ENCODE results near the gene SLC6A20.

Gene SLC6A20

DNA sequence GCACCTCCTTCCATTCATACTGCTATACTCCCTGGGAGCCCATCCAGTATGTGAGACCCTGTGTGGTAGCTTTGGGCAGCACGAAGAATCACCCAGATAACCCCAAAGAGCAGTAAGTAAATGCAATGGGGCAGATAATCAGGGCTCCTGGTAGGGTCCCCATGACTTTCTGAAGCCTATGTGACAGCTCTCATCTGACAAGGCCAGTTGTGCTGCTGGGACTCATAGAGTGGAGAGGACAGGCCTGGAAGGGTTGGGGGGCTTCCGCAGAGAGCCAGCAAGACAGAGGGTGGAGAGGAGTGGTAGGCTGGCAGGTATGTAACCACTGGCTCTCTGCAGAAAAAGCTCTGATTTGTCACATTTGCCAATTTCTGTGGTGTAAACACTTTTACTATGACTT, 3.2 kb upstream of the SLC6A20 start:
- DNase-seq: no peak

DNA sequence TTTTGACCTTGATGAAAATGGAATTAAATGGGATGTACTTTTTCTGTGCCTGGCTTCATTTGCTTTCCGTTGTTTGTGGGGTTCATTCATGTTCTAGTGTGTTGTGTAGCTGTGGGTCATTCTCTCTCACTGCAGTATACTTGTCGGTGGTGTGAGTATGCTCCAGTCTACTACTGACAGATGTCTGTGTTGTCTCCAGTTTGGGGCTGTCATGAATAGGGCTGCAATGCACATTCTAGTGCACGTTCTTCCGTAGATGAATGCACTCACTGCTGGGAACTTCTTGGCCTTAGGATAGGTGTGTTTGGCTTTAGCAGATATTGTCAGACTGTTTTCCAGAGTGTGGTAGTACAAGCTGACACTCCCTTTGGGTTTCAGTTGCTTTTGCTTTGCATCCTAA, 1.7 kb upstream of the SLC6A20 start:
- no peak for DNase-seq

DNA sequence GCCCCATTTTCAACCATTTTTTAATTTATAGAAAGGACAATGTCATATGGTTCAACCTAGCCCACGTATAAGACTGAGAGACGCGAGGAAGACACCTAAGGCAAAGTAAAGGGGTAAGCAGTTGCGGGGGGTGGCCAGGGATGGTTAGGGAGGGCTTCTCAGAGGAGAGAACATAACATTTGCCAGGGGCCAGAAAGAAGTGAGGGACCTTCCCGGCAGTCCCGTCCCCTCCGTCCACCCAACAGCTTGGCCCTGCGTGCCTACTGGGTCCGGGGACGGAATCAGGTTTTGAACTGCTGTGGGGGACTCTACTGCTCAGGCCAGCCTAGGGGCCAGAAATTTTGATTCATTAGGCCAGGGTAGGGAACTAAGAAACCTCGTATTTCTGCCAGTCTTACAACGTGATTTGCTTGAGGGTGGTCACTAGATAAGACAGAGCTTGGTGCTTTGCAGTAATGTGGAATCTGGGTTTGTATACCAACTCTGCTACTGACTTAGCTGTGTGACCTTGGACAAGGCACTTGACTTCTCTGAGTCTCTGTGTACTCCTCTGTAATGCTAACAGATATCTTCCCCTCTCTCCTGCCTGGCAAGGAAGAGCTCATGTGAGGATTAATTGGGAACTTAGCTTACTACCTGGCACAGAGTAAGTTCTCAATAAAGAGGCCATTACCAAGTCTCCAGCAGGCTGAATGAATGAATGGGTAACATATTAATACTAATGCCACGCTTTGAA, 734 bp upstream of the SLC6A20 start:
- DNase-seq: no peak

DNA sequence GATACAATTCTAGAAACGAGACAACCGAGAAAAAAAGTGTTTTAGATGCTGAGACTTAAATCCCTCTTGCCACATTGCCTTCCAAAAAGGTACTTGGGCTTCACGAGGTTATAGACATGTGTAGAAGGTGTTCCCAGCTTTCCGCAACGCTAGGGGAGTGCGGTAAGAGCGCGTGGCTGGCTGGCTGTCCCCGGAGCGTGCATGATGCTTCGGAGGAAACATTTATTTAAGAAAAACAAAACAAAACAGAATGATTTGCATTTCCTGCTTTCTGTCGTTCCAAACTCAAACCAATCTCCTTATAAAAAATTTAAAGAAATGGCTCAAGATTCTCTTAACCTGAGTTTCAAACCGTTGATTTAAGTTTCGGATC, 841 bp downstream of the SLC6A20 start:
- no peak for DNase-seq

DNA sequence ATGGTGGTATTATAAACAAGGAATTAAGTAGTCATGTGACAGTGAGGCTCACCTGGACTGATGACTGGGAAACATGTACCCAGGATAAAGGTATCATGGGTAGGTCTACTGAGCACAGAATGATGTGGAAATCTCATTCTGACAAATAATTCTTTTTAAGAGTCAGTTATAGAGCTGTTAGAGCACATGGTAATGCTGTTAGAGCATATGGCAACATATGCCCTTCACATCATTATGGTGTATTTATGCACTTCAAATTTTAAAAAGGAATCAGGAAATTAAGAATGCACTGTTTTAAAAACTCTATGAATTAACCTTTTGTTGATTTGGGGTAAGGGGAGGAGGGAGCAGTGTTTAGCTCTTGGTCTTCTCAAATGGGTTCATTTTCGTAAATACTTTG, 1.7 kb downstream of the SLC6A20 start:
- no peak for DNase-seq

DNA sequence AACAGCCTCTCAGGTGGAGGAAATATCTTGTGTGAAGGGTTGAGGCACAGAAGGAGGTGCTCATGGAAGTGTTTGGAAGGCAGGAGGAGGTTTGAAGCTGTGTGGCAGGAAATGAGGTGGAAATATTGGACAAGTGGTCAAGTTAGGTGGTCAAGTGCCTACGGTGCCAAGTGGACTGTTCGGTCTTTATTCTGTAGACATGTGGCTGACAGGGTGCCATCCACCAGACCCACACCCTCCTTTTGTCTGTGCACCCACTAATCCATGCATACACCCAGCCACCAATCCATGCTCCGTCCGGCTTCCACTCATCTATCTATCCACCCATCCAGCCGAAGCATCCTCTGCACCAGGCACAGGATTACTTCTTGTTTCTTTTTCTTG, 2.2 kb downstream of the SLC6A20 start:
- DNase-seq: no peak

DNA sequence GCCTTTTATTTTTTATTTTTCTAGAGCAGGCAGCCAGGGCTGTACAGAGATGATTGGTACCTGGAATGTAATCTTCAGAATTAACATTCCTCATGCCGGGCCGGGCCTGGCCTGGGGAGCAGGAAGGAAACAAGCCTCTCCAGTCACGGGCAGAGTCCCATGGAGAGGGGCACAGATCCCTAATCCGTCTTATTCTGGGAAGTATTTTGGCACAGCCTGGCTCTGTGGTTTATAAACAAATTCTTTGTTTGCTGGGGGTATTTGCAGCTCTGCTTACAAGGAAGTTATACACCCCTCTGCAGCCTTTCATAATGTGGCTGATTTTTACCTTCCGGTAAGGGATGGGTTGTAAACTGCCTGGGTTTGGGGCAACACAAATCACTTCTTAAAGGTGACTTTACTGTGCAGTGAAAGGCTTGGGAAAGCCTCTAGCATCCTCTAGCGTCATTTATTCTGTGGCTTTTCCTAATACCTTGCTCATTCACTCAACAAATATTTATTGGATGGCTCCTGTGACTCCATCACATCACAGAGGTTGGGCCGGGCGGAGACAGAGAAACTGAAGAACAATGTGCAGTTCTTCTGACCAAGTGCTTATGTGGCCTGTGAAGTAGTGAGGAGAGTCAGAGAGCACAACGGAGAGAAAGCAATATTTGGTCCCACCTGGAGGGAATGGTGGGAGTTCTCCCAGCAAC, 2.7 kb downstream of the SLC6A20 start:
- DNase-seq: no peak

DNA sequence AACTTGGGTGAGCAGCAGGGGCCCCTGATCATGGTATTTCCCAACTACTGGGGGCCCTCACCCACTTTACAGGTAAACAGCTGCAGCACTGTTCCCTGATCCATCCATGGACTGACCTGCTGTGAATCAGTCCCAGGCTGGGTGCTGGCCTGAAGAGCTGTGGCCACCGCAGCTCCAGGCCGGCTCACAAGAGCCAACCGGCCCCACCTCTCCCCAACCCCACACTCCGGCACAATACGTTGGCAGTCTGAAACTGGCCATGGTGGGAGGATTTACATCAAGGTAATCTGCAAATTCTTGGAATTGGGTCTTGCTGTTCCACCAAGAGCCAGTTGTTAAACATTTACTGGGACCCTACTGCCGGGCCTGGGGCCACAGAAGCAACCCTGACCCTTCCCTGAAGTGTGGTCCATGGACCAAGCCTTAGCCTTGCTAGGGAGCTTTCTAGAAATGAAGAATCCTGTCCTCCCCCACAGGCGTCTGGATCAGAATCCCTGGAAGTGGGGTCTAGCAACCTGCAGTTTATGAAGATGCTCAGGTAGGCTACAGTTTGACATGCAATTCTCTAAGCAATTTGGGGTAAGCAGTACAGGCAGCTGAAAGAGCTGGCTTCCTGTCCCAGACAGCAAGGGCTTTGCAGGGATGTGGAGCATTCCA, 3.7 kb downstream of the SLC6A20 start:
- no peak for DNase-seq

DNA sequence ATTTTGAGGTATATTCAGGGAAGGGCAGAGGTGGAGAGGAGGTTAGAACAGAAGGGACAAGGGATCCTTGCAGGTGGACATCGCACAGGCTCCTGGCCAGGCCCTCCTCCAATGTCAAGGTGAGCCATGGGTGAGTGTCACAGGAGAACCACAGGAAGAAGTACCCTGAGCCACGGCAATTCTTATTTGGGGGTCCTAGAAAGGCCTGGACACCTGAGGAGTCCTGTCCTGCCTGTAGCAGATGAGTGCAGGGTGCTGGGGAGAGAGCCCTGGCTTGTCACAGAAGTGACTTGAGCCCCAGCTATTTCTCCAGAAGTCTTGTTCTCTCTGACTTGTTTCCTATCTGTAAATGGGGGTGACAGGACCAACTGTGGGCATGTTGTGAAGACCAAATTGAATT, 4.3 kb downstream of the SLC6A20 start:
- no peak for DNase-seq

DNA sequence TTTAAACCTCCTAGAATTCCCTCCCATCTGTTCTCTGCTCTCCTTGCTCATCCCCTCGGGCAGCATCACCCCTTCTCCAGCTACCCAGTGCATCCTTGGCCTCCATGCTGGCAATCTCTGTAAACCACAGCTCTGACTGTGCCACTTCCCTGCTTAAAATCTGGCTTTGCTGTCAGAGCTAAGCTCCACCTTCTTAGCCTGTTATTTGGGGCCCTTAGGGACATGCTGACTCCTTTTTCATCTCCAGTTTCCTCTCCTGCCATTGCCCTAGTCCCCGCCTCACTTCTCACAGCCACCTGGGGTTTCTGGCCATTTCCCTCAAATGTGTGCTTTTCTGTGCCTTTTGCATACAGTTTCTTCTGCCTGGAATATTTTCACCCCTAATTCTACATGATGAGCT, 5.7 kb downstream of the SLC6A20 start:
- DNase-seq: peak; percentile 3

DNA sequence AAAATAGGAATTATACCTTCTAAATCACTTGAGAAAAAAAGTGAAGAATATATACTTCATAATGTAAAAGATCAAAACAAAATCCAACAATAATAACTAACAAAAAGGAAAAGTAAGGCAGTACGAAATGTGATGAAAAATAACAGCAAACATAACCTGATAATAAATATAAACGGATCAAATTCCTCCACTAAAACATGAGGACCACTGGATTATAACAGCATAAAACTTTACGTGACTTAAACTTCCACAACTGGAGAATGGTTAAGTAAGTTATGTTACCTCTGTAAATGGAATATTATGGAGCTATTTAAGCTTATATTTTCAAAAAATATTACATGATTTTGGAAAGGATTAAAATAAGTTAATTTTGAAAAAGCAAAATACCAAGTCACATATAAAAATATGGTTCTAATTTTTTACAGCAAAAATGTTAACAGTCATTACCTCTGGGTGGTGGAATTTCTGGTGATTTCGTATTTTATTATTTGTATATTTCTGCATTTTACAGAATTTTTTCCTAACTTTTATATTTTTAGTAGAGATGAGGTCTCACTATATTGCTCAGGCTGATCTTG, 7.0 kb downstream of the SLC6A20 start:
- DNase-seq: no peak

DNA sequence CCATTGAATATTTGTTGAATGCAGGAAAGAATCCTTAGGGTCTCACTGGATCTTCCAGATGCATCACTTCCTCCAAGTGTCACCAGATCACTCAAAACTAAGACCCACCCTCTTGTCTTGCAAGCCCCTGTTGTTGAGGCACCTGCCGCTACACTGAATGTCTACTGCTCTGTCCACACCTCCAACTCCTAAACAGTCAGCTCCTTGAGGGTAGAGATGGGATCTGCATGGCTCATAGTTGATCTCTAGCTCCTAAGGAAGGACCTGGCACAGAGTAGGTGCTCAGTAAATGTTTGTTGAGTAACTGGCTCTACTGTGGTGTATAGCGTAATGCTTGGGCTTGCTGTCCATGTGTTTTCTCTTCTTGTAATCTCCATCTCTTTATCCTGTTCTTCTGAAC, 8.8 kb downstream of the SLC6A20 start:
- DNase-seq: no peak

DNA sequence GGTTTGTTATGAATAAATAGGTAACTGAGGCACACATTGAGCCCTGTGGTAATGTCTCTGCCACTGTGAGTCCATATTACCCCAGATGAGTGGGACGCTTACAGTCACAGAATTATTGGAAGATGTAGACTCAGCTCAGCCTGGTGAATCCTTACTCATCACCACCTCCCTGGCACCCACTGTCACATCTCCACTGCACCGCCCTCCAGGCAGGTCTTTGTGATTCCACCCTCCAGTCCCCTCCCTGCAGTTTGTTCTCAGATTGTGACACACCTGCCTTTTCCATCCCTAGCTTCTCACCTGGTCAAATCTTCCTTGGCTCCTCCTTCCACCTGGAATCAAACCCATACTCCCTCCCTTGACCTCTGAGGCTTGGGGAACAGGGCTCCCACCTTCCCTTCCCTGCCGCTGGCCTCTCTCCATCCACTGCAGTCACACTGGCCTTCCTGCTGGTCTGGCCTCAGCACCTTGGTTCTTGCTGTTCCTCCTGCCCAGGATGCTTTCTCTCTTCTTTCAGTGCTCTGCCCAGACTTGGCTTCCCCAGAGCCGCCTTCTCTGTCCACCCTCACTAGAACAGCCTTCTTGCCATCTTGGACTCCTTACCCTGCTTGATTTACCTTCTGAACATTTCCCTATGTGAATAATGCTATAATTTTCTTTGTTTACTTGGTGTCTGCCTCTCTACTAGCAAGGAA, 9.4 kb downstream of the SLC6A20 start:
- peak; percentile 63 for DNase-seq

DNA sequence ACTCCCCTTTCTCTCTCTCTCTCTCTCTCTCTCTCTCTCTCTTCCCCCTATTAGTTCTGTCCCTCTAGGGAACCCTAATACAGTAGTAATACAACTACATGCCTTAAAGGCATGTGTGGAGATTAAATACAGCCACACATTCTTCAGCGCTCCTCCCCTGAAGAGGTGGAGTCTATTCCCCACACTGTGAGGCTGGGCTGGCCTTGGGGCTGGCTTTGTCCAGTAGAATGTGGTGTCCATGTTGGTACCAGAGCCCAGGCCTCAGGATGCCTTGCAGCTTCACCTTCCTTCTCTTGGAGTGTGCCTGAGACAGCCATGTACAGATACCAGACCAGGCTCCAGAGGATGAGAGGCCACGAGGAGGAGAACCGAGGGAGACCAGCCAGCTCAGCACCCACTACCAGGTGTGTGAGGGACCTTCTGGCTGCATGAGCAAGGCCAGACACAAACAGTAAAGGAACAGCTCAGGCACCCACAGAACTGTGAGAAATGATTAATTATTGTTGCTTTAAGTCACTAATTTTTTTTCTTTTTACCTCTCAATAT, 10.7 kb downstream of the SLC6A20 start:
- no peak for DNase-seq

DNA sequence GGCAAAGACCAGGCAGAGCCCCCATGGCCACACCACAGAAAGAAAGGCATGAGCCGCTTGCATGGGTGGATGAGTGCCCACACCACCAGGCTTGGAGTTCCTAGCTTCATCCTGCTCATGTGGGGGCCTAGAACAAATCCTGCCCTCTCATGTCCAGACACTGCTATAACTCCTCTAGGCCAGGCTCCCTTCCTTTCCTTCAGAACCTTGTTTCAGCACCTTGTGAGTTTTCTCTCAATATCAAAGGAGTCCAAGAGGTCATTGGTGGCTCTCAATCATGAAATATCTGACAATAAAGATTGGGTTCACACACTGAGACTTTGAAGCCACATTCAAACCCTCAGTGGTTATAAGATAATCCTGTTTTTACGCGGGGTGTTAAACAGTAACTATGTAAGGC, 12.7 kb downstream of the SLC6A20 start:
- DNase-seq: no peak

DNA sequence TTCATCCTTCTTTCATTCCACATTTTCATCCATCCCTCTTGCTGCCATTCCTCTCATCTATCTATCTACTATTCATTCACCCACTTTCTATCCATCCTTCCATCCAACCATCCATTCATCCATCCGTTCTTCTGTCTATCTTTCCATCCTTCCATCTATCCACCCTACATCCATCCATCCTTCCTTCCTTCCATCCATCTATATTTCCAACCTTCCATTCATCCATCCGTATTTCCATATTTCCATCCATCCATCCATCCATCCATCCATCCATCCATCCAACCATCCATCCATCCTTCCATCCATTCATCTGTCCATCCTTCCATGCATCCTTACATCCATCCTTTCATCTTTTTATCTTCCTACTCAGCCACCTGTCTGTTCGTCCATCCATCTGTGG, 14.0 kb downstream of the SLC6A20 start:
- no peak for DNase-seq

DNA sequence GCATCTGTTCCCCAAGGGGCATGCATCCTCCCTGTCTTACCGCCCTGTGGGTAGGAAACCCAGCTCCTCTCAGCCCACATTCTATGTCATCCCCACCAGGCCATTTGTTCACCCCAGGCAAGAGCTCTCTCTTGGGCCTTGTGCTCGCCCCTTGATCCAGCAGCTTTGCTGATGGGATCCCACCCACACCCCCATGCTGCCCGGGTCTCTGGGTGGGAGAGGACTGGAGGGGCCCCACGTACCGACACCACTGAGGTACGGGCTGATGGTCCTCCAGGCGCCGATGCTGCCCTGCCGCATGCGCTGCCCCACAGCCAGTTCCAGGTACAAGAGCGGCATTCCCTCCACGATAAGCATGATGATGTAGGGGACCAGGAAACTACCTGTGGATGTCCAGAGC, 14.5 kb downstream of the SLC6A20 start:
- DNase-seq: no peak

DNA sequence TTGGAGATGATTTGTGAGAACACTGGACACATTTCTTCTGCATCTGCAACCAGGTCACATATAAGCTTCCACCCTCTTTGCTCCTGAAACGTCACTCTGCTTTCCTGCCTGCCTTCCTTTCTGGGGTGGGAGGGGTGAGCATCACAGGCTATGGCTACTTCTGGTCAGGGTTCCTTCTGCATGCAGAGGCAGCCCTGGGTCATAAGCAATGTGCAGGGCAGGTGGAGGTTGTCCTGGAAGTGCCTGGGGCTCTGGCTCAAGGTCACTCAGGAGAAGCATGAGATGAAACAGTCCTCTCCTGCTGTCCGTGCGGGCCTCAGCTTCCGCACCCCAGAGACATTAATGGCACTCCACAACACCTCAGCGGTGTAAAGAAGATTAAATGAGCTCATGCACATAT, 15.1 kb downstream of the SLC6A20 start:
- DNase-seq: no peak

DNA sequence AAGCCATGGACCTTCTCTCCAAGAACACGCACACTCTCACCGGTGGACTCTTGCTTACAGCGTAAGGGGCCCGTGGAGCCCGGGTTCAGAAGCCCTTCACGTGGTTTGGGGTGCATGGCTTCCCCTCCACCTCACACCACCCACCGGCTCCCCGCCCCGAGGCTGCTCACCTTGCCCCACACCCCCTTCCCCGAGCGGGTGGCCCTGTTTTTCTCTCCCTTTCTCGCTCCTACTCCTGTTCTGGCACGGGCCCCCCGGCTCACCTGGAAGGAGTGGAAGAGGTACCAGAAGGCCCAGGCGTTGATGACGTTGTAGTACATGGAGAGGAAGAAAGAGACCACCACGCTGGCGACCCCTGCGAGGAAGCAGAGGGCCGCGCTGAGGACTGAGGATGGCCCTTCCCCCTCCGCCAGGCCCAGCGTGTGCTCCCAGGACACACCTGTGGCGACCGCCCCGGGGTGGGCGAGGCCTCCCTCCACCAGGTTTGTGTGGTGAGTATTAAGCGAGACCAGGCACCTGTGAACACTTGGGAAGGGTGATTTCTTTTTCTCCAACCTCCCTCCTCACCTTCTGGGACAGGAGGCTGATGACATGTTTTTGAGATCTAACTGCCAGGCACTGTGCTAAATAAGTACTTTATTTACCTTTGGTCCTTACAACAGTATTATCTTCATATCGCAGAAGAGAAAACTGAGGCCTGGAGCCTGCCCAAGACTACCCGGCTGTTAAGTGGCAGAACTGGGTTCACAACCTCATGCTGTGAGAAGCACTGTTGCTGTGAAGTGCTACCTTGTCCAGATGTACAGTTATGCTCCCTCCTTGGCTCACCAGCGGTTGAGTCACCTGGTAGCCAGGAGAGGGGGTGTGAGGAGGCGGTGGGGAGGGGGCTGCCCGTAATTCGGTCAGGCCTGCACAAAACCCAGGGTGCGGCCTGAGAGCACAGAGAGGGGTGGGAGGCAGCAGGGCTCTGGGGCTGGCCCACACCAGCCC, 16.3 kb downstream of the SLC6A20 start:
- DNase-seq: no peak

DNA sequence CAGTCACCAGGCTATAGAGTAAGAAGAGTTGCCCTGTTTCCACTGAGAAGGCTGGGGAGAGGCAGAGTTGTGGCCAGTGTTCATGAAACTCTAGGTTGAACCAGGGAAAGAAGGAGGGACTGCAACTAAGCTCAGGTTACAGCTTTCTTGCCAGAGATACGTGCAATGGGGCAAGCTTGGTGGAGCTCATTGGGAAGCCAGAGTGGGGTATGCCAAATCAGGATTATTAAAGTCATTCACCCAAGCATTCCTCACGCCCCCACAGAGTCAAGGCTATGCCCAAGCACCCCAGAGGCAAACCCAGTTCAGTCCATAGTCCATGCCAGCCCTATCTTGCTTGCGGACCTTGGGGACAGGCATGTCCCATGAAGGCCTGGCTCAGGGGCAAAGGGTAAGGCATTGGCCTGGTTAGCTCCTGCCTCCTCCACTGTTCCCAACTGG, 17.6 kb downstream of the SLC6A20 start:
- DNase-seq: no peak

DNA sequence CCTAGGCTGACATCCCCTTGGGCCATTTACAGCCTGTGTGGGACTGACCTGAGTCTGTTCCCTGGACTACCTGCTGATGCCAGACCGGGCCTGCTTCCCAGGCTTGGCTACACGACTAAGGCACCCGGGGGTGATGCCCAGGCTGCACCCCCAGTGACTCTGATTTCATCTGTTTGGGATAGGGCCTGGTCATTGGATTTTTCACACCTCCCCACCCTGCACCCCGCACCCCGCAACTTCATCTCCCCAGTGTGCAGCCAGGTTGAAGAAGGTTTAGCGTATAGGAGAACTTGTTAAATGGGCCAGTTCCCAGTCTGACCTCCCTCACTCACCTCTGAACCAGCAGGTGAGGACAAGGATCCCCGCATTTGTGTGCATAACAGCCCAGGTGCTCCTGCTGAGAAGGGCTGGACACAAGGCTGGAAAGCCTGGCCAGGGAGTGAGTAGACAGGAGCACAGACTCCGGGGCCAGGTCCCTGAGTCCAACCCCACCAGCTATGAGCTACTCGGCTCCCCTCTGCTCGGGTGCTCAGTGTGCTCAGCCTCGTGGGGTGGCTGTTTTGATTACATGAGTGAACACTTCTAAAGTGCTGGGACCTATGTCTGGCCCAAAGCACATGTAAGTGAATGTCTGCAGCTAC, 18.5 kb downstream of the SLC6A20 start:
- peak; percentile 32 for DNase-seq
